Stimulated activated CD8-positive, alpha-beta memory T cell treated with anti-CD3 and anti-CD28 coated beads, Interleukin-4, amount 100 ng/mL, for 48 hours (primary cell): ENCODE data around the gene CCDC85C.
A peak's percentile ranks its signal among the peaks of the same experiment; 100 is the strongest.

ENCODE experiments used
- DNase-seq: peaks from one replicate; pipeline ENCODE4 v3.0.0-alpha.2; 2020

Gene CCDC85C

GRCh38 chr14:99628887-99629618 is 25.0 kb upstream of the CCDC85C start:
- peak; percentile 80 for DNase-seq

- peak; percentile 30 for DNase-seq
These were observed 23.7 kb upstream of the CCDC85C start for GRCh38 chr14:99627510-99628381.

GRCh38 chr14:99627100-99627499 is 23.1 kb upstream of the CCDC85C start:
- DNase-seq, result no peak

GRCh38 chr14:99626041-99626648 is 22.1 kb upstream of the CCDC85C start:
- DNase-seq, result no peak

GRCh38 chr14:99625476-99625875 is 21.5 kb upstream of the CCDC85C start:
- DNase-seq, result no peak

GRCh38 chr14:99624971-99625370 is 21.0 kb upstream of the CCDC85C start:
- no peak for DNase-seq

- no peak for DNase-seq
These were observed 20.0 kb upstream of the CCDC85C start for GRCh38 chr14:99624024-99624423.

GRCh38 chr14:99621948-99622347 is 17.9 kb upstream of the CCDC85C start:
- DNase-seq, result no peak

- DNase-seq, result no peak
These were observed 16.1 kb upstream of the CCDC85C start for GRCh38 chr14:99619835-99620834.

- DNase-seq, result no peak
These were observed 13.1 kb upstream of the CCDC85C start for GRCh38 chr14:99616832-99617800.

- DNase-seq, result no peak
These were observed 11.6 kb upstream of the CCDC85C start for GRCh38 chr14:99615497-99616157.

GRCh38 chr14:99612738-99613330 is 8.8 kb upstream of the CCDC85C start:
- no peak for DNase-seq

GRCh38 chr14:99612071-99612737 is 8.2 kb upstream of the CCDC85C start:
- no peak for DNase-seq

- no peak for DNase-seq
These were observed 7.6 kb upstream of the CCDC85C start for GRCh38 chr14:99611646-99612045.

- DNase-seq, result peak; percentile 40
These were observed 5.5 kb upstream of the CCDC85C start for GRCh38 chr14:99609245-99610170.

GRCh38 chr14:99608591-99608990 is 4.6 kb upstream of the CCDC85C start:
- DNase-seq, result no peak

- DNase-seq, result no peak
These were observed 2.4 kb upstream of the CCDC85C start for GRCh38 chr14:99606359-99606758.

- DNase-seq, result peak; percentile 78
These were observed 1.4 kb upstream of the CCDC85C start for GRCh38 chr14:99605299-99605961.
